HepG2 (cell line): ENCODE measurements around the gene SENP7.

Experiments
- THRA ChIP-seq: sonication (generic); formaldehyde crosslinking; IDR thresholded peaks from 2 replicates; pipeline ENCODE4 v1.4.0; 2020; ENCODE audit warnings: missing genetic modification reagents, borderline replicate concordance
- TF ChIP-seq, protein P1 (sequence below): sonication (generic); formaldehyde crosslinking; IDR thresholded peaks from 2 replicates; pipeline ENCODE4 v1.5.1; 2020; ENCODE audit warnings: mild to moderate bottlenecking, missing genetic modification reagents, borderline replicate concordance

GRCh38 chr3:101414121-101414520, 98.9 kb downstream of the SENP7 start:
- TF ChIP-seq, protein P1, sequence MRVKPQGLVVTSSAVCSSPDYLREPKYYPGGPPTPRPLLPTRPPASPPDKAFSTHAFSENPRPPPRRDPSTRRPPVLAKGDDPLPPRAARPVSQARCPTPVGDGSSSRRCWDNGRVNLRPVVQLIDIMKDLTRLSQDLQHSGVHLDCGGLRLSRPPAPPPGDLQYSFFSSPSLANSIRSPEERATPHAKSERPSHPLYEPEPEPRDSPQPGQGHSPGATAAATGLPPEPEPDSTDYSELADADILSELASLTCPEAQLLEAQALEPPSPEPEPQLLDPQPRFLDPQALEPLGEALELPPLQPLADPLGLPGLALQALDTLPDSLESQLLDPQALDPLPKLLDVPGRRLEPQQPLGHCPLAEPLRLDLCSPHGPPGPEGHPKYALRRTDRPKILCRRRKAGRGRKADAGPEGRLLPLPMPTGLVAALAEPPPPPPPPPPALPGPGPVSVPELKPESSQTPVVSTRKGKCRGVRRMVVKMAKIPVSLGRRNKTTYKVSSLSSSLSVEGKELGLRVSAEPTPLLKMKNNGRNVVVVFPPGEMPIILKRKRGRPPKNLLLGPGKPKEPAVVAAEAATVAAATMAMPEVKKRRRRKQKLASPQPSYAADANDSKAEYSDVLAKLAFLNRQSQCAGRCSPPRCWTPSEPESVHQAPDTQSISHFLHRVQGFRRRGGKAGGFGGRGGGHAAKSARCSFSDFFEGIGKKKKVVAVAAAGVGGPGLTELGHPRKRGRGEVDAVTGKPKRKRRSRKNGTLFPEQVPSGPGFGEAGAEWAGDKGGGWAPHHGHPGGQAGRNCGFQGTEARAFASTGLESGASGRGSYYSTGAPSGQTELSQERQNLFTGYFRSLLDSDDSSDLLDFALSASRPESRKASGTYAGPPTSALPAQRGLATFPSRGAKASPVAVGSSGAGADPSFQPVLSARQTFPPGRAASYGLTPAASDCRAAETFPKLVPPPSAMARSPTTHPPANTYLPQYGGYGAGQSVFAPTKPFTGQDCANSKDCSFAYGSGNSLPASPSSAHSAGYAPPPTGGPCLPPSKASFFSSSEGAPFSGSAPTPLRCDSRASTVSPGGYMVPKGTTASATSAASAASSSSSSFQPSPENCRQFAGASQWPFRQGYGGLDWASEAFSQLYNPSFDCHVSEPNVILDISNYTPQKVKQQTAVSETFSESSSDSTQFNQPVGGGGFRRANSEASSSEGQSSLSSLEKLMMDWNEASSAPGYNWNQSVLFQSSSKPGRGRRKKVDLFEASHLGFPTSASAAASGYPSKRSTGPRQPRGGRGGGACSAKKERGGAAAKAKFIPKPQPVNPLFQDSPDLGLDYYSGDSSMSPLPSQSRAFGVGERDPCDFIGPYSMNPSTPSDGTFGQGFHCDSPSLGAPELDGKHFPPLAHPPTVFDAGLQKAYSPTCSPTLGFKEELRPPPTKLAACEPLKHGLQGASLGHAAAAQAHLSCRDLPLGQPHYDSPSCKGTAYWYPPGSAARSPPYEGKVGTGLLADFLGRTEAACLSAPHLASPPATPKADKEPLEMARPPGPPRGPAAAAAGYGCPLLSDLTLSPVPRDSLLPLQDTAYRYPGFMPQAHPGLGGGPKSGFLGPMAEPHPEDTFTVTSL, result no peak
- TF ChIP-seq THRA (CRISPR knock-in tag), result no peak
